ENCODE measurements around the gene CAB39L.

The CAB39L gene

DNA sequence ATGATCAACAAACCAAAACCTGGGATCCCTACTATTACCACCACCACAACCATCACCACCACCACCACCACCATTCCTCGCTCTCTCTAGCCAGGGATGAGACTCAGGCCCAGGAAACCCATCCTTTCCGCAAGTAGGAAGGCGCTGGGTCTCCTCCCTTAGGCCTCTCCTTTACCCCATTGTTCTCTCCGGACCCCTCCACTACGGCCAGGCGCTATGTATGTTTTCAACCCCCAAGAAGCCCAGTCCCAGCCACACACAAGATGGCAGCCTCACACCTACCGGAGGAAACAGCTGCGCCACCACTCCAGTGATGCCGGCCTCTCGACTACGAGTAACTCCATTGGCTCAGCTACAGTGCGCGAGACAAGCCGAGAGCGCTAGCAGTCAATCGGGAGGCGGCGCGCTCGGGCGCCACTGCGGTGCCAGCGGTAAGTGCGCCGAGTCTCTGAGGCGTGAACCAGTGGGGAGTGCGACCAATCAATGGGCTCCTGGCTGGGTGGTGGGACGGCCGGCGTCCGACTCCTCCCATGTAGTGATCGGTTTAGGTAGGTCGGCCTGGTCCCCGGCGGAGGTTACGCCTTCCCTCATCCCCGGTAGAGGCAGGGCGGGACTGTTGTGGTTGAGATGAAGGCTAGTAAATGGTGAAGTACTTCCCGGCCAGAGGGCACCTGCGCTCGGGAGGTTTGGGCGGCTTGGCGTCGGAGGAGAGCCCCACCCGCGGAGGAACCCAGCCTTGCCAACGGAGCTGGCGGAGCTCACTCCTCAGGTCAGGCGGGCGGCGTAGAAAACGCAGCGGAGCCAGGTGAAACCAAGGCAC is at the start of gene CAB39L, which contains the start of gene SETDB2:
Gene CAB39L (minus strand): TSS at position 361 of the 820 bp plus-strand sequence. CDS start 61,154 bp downstream, outside the sequence.
Gene SETDB2 (plus strand): TSS at position 571 of the 820 bp plus-strand sequence. CDS start 7,620 bp downstream, outside the sequence.
- peak; percentile 96 to 97 for DNase-seq (ENCODE audit: low read depth in 2 of 2)

DNA sequence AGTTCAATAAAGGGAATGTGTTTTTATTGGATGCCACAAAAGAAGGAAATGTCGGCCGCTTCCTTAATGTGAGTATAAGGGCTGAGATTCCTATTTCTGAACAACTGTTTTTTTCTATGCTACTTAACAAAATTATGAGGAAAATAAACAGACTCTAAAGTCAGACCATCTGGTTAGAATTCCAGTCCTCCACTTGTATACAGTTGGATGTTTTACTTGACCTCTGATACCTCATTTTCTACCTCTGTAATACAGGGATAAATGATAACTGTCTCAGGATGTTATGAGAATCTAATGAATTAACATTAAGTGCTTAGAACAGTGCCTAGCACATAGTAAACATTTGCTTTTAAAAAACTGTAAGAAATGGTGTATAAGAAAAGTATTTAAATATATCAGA is 44.7 kb upstream of the CAB39L start:
- DNase-seq (ENCODE audit: low read depth in 2 of 2) = no peak

DNA sequence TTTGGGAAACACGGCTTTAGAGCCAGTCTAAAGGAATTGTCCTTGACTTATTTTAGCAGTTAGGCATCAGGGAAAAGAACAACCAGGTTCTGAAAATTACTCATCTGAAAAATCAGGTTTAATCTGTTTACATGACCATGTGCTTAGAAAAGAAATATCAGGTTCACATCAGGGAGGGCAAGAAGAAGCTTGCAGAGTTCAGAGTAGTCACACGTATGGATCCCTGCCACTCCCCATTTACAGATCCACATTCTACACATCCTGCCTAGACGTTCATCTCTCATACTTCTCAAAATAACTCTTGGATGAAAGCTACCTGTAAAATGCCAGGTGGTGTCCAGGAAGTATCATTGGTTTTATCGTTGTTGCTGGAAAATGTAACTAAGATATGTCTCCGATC is 37.9 kb upstream of the CAB39L start:
- no peak for DNase-seq (ENCODE audit: low read depth in 2 of 2)

DNA sequence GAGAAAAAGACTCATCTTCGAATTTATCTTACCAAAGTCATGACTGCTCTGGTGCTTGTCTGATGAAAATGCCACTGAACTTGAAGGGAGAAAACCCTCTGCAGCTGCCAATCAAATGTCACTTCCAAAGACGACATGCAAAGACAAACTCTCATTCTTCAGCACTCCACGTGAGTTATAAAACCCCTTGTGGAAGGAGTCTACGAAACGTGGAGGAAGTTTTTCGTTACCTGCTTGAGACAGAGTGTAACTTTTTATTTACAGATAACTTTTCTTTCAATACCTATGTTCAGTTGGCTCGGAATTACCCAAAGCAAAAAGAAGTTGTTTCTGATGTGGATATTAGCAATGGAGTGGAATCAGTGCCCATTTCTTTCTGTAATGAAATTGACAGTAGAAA is 32.7 kb upstream of the CAB39L start:
- no peak for DNase-seq (ENCODE audit: low read depth in 2 of 2)

DNA sequence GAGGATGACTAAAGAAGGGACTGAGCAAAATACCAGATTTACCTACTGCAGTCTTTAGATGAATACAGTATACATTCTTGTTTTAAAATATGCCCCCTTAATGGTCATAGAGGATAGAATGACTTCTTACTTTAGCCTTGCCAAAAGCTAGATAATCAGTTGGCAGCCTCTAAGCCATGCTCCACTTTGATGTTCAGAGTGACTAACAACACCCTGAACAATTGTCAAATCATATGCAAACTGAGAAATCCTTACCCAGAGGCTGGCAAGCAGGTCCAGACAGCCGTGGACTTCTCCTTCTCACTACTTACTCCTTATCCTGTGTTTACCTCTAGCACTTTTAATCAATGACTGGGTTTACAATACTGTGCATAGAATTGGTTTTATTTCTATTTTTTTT is 28.3 kb upstream of the CAB39L start:
- no peak for DNase-seq (ENCODE audit: low read depth in 2 of 2)

DNA sequence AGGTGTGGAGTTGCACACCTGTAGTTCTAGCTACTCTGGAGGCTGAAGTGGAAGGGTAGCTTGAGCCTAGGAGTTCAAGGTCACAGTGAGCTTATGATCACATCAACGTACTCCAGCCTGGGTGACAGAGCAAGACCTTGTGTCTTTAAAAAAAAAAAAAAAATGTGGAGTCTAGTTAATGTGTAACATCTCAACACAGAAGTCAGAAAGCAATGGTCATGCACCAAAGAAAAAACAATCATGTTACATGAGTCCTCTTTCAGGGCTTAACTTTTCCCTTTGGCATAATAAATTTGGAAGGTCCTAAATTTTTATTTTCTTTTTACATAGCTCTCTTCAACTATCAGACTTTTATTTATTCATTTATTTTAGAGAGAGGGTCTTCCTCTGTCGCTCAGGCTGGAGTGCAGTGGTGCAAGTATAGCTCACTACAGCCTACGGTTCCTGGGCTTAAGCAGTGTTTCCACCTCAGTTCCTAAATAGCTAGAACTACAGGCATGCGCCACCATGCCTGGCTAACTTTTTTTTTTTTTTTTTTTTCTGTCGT is 22.5 kb upstream of the CAB39L start:
- no peak for DNase-seq (ENCODE audit: low read depth in 2 of 2)

DNA sequence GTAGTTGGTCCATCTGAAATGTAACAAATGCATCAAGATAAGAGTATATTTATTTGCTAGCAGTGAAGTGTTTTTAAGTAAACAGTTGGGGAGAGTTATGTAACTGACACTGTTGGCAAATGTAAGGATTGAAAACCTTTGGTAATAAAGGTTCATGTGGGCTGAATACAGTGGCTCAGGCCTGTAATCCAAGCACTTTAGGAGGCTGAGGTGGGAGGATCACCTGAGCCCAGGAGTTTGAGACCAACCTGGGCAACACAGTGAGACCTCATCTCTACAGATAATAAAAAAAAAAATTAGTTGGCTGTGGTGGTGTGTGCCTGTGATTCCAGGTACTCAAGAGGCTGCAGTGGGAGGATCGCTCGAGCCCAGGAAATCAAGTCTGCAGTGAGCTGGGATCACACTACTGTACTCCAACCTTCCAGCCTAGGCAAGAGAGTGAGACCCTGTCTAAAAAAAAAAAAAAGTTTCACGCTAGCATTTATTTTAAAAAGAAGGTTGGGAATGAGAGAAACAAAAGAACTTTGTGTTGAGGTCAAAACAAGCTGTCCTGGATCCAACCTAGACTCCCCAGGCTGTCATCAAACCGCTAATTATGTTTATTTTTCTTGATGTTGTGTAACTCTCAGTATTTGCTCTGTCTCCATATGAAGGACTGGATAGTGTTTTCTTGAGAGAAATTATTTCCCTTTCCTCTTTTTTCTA is 20.9 kb upstream of the CAB39L start:
- no peak for DNase-seq (ENCODE audit: low read depth in 2 of 2)

DNA sequence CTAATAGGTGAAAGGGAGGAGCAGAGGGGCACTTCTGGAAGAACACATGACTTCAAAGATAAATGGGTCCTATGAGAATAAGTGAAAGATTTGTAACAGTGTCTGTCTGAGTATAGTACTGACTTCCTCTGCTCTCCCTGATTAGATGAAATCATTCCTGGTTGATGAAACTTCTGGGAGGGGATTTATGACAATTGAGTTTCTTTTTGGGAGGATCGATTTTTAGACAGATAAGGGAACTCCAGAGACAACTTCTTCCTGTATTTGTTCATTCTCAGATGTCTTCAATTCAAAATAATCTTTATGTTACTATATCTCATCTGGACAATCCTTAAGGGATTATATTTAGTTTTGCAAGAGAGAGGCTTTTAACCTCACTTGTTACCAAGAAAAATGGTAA is 20.2 kb upstream of the CAB39L start:
- no peak for DNase-seq (ENCODE audit: low read depth in 2 of 2)

DNA sequence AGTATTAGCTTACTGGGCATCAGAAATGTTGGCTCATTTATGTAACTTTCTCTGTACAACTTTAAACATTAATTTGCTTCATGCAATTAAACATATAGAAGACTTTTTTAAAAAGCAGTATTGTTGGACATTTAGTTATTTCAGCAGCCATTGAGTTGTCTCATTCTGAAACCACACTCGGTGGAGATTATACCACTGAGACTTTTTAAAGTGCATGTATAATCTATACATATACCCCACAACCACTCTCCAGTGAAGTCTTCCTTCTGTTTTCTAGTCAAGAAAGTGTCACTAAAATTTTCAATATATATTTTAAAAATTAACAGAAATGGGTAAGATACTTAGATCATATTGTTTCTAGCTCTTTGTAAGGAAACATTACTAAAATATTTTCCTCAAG is 15.7 kb upstream of the CAB39L start:
- no peak for DNase-seq (ENCODE audit: low read depth in 2 of 2)

DNA sequence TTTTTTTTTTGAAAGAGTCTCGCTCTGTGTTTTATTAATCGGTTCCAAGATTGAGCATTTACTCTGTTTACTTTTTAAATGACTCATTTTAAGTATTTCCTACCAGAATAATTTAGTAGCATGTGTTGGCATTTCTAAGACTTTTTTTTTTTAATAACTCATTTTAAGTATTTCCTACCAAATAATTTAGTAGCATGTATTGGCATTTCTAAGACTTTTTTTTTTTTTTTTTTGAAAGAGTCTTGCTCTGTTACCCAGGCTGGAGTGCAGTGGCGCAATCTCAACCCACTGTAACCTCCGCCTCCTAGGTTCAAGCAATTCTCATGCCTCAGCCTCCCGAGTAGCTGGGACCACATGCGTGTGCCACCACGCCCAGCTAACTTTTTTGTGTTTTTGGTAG is 13.4 kb upstream of the CAB39L start:
- DNase-seq (ENCODE audit: low read depth in 2 of 2) = no peak

DNA sequence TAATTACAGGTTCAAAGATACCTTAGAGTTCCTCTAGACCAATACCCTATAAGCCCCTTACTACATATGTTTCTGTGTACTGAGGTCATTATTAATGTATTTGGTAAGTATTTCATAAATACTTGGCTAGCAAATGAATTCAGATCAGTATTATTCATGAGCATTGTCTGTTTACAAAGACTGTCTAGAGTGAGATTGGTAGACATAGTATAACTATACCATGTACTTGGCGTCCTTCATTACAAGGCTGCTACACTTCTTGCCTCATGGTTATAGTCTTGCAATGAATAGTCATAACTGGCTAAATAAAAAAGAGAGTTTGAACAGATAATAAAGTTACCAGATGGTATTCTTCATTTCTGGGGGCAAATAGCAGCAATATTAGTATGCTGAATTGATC is 12.3 kb upstream of the CAB39L start:
- DNase-seq (ENCODE audit: low read depth in 2 of 2) = no peak

DNA sequence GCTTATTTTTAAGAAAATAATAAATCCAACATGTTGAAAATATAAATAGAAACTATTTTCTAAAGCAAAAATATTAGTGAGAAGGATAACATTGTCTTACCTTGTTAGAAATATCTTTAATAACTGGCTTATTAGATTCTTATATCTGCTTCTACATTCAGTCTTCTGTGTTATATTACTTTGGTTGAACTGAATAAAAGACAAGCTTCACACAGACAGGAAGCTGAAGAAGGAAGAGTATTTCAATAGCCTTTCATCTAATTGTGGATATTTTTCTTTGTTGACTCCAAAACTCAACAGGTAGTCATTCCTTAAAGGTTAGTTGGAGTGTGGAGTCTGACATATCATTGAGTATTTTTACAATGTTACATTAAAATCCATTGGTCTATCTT is 11.1 kb upstream of the CAB39L start:
- DNase-seq (ENCODE audit: low read depth in 2 of 2) = no peak

DNA sequence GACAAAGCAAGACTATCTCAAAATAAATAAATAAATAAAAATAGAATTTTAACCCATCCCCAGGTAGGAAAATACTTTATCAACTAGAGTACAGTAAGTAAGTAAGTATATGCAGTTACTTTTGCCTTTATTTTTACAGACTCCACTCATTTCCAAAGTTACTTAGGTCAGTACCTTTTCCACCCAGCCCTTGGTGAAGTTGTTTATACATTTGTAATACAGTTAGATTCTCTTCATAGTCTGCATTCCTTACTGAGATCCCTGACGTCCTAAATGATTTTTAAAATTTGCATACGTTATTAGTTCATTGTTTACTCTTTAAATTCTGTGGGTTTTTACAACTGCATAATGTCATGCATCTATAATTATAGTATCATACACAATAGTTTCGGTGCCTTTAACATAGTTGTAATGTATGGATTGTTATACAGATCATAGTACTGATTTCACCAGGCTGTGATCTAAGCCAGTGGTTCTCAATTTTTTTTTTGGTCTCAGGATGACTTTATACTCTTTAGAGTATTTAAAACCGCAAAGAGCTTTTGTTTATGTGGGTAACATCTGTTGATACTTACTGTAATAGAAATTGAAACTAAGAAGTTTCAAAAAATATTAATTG is 10.6 kb upstream of the CAB39L start:
- DNase-seq (ENCODE audit: low read depth in 2 of 2) = no peak

DNA sequence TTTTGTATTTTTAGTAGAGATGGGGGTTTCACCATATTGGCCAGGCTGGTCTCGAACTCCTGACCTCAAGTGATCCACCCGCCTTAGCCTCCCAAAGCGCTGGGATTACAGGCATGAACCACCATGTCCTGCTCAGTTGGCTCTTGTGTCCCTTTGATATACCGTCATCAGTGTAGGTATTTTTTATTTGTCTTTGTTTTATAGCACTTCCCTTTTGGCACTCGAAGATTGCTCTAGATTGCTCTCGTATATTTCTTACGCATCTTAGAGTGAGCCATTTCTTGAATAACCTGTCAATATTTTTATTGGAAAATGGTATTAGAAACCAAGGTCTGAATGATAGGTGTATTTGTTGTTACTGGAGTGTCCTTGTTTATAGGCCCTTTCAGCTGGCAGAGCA is 9.6 kb upstream of the CAB39L start:
- DNase-seq (ENCODE audit: low read depth in 2 of 2) = no peak

DNA sequence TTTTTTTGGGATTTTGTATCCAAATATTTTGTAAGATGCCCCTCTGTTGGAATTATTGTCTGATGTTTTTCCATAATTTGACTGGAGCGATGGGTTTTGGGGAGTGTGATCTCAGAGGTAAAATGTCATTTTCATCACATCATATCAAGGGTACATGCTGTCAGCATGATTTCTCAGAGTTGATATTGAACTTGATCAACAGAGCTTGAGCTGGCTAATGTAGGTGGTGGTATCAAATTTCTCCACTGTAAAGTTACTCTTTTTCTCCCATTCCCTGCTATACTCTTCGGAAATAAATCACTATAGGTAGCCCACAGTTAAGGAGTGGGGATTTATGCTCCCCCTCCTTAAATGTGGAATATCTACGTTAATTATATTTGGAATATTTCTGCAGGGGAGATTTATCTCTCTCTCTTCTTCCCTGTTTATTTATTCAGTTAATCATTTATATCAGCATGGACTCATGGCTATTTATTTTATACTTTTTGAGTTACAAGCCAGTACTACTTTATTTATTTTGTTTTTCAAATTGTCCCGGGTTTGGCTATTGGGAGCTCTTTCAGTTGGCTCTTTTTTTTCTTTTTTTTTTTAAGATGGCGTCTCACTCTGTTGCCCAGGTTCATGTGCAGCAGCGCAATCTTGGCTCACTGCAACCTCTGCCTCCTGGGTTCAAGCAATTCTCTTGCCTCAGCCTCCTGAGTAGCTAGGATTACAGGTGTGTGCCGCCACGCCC is 9.0 kb upstream of the CAB39L start:
- no peak for DNase-seq (ENCODE audit: low read depth in 2 of 2)

DNA sequence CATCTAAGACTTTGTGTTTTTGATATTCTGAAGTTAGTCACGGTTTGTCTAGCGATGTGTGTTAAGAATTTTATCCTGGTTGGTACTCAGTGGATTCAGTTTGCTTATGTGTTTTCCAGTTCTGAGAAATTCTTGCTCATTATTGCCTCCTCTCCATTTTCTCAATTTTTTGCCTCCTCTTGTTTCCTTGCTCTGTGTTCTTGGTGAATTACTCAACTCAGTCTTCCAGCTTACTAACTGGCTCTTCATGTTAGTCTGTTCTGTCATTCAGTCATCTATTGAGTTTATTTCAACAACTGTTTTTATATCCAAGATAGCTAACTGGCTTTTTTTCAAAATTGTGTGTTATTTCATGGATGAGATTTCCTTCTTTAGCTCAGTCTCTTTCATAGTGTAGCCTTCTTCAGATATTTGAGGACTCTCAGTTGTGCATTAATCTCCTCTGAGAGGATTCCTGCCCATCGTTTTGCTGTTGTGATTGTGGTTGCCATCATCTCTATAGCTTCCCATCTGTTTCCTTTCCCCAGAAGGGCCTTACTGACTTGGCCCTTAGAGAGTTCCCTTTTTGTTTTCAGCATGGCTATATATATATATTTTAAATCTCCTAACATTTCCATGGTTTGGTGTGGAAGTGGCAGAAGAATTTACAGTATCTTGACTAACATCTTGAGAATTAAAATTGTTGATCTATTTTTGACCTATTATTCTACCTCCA is 6.4 kb upstream of the CAB39L start:
- no peak for DNase-seq (ENCODE audit: low read depth in 2 of 2)

DNA sequence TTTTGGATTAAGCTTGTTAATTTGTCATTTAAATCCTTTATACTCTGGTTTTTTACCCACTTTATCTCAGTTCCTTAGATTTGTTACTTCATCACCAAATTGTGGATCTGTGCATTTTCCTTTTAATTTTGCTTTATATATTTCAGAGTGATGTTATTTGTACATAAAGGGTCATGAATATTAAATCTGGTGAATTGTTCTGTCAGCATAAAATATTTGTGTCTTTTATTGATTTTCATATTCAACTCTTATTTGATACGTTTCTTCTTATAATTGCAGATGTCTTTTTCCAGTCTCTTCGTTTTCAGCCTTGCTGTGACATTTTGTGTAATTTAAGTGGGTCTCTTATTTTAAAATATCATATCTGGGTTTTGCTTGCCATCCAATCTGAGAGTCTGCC is 4.9 kb upstream of the CAB39L start:
- DNase-seq (ENCODE audit: low read depth in 2 of 2) = no peak

DNA sequence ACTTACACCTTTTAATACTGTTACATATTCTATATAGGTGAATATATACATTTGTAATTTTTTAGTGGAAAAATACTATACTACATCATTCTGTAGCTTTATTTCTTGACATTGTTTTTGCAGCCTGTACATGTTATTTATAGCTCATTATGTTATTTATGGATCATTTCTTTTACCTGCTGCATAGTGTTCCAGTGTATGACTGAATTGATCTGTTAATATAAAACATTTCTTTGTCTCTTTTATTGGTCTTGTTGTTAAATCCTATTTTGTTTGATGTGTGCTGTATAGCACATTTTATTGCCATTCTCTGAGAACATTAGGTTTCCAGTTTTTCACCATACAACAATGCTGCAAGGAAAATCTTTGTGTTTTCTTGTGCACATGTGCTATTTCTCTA is 2.6 kb upstream of the CAB39L start:
- DNase-seq (ENCODE audit: low read depth in 2 of 2) = no peak

DNA sequence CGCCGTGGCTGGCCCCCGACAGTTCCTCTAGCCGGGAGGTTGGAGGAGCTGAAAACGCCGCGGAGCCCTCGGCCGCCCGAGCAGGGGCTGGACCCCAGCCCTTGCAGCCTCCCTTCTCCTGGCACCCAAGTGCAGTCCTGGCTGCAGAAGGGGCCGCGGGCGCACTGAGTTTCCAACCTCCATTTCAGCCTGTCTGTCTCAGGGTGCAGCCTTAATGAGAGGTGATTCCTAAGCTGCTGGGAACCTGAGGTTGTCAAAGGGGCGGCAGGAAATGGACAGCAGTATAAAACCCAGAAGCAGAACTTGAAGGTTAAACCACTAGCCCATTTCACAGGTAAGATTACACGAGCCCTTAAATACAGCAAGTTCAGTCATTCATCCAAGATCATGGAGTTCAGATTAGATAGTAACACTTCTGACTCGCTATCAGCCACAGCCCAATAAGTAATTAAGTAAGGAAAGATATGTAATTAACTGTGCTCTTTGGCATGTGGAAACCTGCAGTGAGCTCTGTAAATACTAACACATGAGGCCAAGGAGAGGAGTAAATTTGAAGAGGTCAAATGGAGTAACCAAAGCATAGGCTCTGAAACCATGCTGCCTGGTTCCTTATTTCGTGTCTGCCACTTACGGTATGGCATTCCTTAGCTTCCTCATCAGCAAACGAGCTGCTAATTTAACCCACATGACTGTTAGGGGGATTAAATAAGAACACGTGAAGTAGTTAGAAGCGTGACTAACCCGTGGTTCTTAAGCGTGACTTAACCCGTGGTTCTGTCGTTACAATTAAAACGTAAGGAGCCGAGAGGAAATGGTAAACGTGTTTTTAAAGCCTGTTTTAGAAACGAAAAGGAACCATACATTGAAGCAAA is 896 bp upstream of the CAB39L start:
- no peak for DNase-seq (ENCODE audit: low read depth in 2 of 2)

DNA sequence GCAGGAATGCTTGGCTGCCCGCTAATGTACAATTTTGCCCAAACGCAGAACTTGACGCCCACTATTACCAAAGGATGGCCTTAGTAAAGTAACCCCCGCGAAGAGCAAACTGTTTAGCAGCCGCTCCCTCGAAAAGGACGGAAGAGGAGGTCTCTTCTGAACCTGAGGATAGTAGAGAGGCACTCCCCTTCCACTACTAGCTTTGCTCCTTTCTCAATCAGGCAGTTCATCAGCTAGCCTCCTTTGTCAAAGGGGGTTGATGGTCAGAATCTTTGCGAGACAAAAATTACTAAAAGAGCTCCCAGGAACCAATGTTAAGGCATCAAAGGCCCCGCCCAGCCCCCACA is 534 bp downstream of the CAB39L start:
- no peak for DNase-seq (ENCODE audit: low read depth in 2 of 2)
